Stimulated activated CD8-positive, alpha-beta memory T cell treated with anti-CD3 and anti-CD28 coated beads, Interleukin-15, amount 100 ng/mL, for 4 hours (primary cell): ENCODE measurements around the gene SIK1.
"Not testable (repeated sequence)": the region's sequence is repeated elsewhere in the genome, so short reads cannot be mapped to it uniquely, and the experiment has no call there.

Experiments used
- DNase-seq, 2 donors: peaks; one replicate each; pipeline ENCODE4 v3.0.0-alpha.2; 2020; ENCODE audit warnings: low read depth in 2 of 2

SIK1 gene

DNA sequence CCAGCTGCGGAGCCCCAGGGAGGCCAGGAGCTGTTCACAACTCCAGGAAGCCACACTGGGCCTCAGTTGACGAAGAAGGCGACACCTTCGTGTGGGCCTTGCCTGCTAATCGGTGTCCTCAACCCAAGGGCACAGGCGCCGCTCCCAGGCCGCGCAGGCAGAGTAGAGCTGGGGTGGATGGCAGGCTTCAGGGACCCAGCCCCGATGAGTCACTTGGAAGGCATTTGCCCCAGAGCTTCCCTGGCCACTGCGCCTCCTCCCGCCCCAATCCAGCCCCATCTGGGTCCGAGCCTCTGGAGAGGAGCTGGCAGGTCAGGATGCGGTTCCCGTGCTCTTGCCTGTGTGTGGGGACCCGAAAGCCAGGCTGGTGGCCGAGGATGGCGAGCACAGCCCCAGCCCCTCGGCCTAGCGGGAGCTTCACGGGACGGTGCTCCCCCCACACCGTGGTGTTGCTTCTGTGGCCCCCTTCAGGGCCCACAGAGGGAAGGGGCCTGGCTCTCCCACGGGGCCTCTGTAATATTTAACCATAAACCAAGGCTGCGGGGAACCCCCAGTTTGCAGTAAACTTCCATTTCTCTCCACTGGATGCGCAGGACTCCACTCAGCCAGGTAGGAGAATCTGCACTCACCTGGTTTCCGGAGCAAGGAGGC, 30.0 kb downstream of the SIK1 start:
- DNase-seq = not testable (repeated sequence)

DNA sequence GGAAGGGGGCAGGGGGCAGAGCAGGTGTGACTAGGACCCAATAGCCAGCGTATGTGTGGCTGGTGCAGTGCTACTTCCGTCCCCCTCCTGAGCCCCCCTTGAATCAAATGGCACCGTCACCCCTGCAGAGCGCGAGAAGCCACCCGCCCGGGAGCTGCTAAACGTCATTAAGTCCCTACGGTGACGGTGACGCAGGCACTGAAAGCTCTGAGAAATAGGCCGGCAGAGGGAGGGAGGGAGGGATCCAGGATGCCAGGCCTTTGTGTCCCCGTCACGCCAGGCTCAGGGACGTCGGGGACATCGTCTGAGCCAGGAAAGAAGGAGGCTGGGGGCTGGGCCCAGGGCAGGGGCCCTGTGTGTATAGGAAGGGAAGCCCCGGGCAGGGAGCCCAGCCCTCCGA, 43.6 kb downstream of the SIK1 start:
- not testable (repeated sequence) for DNase-seq

DNA sequence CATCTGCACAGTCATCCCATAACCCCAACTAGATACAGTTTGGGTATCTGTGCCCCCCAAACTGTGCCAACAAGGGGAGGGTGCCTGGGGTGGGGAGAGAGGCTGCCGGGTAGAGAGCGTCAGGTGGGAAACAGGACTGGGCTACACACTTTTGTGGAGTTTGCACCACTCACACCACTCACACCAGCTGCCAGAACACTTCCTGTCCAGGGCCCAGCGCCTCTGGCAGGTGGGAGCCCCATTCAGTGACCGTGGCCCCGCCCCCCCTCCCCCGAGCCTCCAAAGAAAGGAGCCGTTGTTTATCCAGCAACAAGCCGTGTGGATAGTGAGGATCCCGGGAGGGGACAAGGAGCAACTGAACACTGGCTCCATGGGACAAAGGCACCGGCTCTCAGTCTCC, 44.0 kb downstream of the SIK1 start:
- not testable (repeated sequence) for DNase-seq

DNA sequence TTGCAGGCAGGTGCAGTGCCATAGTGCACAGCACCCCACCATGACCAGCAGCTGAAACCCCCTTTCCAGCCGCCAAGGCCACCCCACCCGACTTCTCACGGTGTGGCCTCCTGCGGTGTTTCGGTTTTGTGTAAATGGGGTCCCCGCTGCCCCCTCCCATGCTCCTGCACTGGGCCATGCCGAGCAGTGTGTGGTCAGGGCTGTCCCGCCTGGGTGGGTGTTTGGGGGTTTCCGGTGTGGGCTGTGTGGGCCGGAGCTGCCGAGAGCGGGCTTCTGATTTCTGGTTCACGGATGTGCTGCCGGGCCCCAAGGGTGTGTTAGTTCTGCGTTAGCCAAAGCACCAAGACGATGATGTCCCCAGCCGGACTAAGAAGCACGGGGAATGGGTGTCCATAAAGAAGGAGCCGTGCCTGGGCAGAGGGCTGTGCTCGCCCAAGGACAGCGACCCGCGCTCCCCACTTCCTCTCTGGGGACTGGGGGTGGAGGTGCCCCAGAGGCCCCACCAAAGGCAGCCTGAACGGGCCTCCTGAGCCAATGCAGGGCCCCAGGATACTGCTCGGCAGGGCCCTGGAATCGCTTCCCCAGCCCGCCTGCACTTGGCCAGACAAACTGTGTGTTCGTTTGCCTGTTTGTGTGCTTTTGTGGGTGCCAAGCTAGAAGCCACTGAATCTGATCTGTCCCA, 45.9 kb downstream of the SIK1 start:
- not testable (repeated sequence) for DNase-seq

DNA sequence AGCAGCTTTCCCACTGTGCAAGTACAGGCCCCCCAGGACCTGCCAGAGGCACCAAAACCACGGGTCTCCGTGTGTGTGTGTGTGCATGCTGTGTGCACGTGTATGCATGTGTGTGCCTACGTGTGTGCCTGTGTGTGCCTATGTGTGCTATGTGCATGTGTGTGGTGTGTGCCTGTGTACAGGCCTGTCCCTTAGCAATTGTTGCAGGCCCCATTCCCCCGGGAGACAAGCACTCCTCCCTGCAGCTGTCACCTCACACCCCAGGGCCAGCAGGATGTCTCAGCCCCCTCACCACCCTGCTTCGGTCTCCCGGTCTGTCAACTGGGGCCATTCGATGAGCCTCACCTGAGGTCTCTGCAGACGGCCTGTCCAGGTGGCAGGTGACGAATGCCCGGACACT, 46.6 kb downstream of the SIK1 start:
- DNase-seq = not testable (repeated sequence)

DNA sequence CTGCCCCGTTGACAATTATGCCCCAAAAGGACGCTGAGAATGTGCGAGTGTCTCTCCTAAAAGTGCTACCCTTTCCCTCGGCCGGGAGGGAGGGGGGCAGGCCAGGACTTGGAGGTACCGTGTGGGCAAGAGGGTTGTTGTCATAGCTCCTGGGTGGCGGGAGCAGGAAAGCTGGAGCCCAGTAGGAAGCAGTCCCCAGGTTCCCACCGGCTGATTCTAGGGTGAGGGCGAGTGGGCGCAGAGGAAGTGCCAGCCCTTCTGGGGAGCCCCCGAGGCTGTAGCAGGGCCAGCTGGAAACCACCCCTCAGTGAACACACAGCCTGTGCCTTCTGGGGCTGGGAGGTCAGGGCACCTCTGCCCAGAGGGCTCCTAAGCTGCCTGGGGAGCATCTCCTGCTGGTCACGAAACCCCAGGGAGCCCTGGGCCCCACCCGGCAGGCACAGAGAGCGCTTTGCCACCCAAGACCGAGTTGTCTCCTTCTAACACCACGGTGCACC, 47.3 kb downstream of the SIK1 start:
- not testable (repeated sequence) for DNase-seq

DNA sequence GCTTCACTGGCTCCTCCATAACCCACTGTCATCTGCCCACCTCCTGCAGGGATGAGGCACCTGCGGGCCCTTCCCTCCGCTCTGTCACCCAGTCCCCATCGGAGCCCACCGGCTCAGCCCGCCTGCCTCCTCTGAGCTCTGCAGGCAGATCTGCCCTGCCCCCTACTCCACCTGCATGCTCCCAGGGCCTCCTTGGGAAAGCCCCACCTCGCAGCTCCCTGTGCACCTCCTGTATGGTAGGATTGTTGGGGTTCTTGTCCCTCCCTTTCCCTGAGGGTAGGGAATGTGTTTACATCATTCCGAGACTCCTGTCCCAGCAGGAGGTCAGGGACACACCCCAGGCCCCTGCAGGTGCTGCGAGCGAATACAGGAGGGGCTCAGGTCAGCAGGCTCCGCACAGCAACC, 50.5 kb downstream of the SIK1 start:
- no peak for DNase-seq

DNA sequence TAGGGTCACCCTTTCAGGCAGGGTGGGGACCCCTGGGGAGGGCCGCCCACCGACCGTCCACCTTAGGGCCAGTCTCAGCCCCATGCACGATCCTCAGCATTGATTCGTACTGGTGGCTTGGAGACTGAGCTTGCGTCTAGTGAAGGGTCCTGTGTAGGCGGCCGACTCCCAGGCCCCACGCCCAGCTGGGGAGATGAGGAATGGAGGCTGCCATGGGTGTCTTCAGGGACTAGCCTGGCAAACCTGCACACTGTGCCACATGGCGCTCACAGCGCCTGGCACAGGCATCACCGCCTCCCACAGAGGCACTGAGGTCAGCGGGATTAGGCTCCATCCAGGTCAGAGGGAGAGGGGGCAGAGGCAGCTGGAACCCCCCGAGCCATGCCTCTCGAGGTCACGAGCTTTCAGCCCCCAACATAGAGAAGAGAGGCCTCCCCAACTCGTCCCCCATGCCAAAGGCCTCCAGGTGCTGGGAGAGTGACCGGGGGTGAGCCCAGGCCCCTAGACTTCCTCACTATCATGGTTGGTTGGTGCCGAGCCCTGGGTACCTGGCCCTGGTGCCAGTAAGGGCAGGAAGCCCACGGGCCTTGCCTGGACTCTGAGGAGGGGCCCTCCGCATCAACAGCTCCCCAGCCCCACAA, 51.0 kb downstream of the SIK1 start:
- no peak for DNase-seq

DNA sequence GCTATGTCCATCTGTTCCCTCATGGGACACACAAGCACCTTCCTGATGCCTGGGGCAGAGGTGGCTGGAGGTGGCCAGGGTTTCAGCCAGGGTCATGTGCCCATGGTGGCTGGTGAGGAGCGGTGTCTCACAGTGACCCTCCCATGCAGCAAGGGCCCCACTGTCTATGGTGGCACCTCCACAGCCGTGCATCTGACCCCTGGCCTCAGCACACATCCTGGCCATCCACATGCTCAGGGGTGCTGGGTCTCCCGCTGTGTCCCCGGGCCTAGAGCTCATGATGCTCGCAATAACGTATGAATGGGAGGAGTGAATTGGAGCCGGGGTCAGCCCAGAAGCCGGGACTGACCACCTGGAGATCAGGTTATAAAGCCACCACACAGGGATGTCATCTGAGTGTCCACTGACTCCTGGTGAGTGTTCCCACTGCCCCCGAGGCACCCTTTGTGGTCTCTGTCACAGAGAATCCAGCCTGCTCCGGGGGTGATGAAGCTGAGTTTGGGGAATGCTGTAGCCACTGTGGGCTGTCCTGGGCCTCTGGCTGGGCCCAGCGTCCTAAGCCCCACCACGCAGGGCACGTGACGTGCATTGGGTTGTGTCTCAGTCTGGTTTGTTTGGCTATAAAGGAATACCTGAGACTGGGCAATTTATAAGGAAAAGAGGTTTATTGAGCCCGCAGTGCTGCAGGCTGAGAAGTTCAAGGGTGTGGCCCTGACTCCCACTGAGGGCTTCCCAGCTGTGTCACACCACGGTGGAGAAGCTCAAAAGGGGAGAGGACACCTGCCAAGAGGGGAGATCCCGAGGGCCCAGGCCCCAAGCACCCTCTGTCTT, 51.7 kb downstream of the SIK1 start:
- DNase-seq = no peak

DNA sequence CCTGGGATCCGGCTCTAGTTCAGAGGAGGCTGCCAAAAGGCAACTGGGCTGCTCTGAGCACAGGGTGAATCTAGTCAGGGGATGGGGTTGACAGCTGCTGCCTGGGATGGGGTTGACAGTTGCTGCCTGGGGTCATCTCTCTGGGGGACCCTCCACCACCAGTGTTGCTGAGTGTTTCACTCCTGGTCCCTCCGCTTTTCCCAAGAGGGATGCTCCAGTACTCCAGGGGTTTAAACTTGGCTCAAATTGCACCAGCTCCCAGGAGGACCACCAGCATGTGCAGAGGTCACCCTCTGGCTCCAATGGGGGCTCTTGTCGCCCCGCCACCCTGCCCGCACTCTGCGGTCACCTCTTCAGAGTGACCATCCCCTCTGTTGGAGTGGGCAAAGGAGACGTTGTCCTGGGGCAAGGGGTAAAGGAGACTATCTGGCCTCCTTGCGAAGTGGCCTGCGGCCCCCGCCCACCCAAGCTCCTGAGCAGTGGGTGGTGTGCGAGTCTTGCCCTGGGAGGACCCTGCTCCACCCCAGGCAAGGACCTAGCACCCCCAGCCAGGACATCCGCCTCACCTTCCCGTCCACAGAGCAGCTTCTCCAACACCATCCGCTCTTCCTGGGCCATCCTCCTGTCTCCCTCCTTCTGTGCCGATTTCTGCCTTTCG, 52.6 kb downstream of the SIK1 start:
- no peak for DNase-seq

DNA sequence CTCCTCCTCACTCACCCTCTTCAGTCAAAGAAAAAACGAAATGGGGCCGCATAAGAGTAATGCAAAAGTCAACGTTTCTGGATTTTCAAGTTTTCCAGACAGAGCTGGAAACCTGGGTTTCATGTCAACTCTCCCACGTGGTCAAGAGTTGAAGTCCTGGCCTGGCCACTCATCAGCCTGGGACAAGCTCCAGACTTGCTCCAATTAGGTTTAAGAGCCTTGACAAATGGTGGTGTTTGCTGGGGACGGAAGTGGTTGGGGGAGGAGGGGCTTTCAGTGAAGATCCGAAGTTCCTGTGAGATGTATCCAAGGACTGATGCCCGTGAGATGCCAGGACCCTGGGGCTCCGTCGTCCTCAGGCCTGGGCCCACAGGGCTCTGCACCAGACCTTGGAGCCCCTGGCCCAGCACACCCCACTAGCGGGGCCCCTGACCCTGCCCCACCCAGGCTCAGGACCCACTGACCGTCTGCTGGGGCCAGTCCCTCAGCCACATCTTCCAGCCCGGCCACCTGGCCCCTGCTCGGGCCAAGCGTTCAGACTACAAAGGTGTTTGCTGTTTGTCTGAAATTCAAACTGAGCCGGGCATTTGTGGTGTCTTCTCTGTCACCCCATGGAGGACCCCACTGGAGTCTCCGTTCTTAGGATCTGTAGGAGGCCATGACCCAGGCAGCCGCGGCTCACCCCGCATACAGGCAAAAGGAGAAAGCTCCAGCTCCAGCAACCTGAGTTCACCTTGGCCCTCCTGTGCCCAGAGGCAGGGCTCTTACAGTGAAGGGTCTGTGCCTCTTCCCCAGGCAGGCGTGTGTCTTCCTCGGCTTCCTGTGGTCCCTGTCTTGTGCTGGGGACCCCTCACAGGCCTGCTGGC, 53.3 kb downstream of the SIK1 start:
- no peak for DNase-seq

DNA sequence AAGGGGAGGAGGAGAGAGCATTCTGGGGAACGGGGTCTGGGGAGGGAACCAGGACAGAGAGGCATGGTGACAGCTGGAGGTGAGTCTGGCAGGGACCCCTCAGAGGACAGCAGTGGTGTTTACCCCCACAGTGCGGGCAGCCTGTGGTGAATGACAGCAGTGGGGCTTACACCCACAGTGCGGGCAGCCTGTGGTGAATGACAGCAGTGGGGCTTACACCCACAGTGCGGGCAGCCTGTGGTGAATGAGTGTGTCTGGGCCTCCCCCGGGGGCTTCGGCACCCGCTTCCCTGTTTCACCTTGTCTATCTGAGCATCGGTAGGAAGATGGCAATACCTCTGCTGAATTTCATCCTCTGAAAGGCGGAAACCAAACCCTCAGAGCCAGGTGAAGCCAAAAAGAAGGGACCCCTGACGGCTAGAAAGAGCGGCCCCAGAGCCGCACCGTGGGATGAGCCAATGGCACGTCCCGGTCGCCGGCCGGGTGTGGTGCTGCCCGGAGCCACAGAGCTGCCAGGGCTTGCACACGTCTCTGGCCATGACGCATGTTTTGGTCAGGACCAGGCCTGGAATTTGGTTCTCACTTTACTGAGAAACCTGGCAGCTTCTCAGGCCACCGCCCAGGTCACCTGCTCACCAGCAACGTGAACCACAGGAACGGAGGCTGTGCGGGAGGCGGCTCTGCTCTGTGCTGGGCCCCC, 54.1 kb downstream of the SIK1 start:
- DNase-seq = no peak

DNA sequence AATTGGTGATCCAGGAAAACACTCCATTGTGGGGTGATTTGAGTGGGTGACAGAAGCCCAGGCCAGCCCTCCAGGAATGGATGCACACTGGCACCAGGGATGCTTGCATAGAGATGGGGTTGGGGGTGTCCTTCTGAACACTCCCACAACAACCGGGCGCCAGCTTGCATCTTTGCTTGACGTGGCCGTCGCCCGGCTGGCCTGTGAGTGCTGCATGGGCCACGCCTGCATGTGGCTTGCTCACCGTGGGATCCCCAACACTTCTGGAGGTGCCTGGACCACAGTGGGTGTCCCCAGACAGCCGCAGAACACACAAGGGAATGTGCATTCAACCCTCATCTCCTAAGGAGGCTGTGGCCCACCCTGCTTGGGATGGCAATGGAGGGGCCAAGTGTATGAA, 55.1 kb downstream of the SIK1 start:
- no peak for DNase-seq

DNA sequence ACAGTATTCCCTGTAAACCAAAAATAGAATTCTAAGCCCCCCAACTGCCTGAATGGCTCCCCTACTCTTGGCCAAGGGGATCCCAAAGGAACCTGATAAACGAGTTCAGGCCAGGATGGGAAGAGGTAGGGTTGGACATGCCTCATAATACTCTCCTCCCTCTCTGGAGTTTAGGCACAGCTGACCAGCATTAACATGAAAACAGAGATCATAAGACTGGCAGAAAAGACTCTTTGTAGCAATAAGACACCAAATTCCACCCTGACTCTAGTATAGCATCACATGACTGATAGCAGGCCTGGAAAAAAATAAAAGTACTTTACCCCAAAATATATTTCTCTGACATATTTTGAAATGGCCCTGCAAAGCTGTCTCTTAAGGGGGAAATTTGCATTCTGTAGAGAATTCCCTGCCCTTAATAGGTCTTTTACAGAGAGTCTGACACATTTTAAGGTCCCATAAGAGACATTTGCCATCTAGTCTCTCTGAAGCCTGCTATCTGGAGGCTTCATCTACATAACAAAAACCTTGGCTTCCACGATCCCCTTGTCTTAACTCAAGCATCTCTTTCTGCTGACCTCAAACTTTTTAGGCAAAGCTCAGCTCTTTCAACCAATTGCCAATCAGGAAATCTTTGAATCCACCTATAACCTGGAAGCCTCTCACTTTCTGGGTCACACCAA, 55.9 kb downstream of the SIK1 start:
- no peak for DNase-seq

DNA sequence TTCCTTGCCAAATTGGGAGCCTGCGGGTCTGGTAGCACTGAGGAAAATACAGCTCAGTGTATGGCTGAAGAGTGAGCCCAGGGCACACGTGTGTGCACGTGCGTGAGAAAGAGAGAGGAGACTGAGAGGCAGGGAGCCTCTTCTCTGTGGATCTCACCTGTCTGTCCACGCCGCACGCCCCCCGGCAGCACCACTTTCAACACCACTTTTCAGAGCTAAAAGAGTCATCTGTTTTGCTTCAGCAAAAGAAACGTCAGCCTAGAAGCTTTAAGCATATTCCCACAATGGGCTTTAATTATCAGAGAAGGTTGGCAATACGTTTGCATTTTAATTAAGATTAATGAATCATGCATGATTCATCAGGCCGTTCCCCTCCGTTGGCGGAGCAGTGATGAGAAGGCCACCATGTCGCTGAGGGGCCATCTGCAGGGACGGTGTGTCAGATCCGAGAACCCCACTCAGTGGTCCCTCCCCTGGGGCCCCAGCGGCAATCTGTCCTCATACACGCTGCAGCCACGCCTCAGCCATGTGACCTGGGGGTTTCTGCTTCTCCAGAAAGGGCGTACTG, 56.8 kb downstream of the SIK1 start:
- DNase-seq = no peak

DNA sequence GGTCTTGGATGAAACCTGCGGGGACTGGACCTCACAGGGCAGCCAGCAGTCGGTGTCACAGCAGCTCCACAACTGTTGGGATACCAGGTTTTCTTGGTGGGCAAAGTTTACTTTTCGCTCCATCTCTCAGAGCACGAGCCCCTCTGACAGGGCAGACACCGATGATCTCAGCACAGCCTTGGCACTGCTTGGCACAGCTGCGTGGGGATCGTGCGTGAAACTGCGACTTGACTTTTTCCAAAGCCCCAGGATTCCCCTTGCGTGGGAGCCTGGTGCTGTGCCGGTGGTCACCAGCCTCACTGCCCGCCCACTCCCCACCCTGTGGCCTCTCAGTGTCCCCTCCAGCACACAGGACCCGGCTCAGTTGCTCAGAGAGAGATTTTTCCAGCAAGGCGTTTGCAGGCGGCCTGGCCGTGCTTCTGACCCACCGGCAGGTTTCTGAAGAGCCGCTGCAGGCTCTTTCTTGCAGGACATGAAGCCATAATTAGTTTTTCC, 57.3 kb downstream of the SIK1 start:
- no peak for DNase-seq

DNA sequence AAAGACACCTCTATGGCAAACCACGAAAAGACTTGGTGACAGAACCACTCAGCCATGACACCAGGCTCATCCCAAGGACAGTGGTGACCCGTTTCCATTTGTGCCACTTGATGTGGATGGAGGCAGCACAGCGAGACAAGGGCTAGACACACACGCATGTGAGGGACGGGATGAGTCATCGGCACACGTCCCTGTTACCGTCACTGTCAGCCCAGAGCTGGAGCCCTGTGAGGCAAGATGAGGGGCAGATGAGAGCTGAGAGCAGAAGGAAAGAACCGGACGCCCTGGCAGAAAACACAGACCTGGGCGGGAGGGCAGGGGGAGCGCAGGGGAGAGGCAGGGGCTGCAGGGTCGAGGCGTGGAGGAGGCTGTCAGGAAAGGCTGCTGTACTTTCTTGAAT, 57.8 kb downstream of the SIK1 start:
- no peak for DNase-seq

DNA sequence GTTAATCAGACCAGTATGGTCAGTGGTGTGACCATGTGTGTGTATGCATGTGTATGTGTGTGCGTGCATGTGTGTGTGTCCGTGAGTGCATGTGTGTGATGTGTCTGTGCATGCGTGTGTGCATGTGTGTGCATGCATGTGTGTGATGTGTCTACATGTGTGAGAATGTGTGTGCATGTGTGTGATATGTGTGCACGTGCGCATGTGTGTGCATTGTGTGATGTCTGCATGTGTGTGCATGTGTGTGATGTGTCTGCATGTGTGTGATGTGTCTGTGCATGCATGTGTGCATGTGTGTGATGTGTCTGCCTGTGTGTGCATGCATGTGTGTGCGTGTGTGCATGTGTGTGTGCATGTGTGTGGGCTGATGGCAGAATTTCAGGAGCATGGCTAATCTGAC, 58.2 kb downstream of the SIK1 start:
- DNase-seq = no peak

DNA sequence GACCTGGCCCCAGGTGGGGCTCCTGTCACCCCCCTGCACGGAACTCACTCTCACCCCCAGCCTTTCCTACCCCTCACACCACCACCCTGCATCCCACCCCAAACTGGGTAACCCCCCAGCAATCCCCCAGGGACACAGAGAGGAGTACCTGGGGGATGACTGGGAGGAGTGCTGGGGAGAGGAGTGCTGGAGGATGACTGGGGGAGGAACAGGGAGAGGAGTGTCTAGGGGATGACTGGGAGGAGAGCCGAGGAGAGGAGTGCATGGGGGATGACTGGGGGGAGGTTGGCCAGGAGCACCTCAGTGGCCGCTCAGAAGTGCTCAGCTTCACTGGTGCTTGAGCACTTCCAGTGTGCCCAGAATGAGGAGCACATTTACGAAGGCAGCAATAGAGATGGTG, 59.1 kb downstream of the SIK1 start:
- no peak for DNase-seq
